Fibroblast of mammary gland (primary cell): ENCODE results near the gene TMEM214.
A peak's percentile ranks its signal among the peaks of the same experiment; 100 is the strongest.

Experiments used
- DNase-seq: peaks from one replicate; pipeline ENCODE4 v3.0.0-alpha.2; 2010; ENCODE audit warnings: low read depth
- H3K4me3 ChIP-seq: 2 replicates; pipeline ENCODE4 v1.5.1; 2011; ENCODE audit warnings: low read depth, mild to moderate bottlenecking, low read length, moderate library complexity; ENCODE audit not compliant: control insufficient read depth
- TF ChIP-seq, protein P1 (sequence below): conservative IDR thresholded peaks from 2 replicates; pipeline ENCODE4 v1.5.1; 2011; ENCODE audit warnings: low read depth, low read length, inconsistent platforms; ENCODE audit not compliant: control insufficient read depth, insufficient read depth

TMEM214 gene

GRCh38 chr2:27032495-27033252 lies at the start of gene TMEM214:
Gene TMEM214 (plus strand): TSS chr2:27032965. CDS start chr2:27033016, 51 bp downstream.
- TF ChIP-seq, protein P1, sequence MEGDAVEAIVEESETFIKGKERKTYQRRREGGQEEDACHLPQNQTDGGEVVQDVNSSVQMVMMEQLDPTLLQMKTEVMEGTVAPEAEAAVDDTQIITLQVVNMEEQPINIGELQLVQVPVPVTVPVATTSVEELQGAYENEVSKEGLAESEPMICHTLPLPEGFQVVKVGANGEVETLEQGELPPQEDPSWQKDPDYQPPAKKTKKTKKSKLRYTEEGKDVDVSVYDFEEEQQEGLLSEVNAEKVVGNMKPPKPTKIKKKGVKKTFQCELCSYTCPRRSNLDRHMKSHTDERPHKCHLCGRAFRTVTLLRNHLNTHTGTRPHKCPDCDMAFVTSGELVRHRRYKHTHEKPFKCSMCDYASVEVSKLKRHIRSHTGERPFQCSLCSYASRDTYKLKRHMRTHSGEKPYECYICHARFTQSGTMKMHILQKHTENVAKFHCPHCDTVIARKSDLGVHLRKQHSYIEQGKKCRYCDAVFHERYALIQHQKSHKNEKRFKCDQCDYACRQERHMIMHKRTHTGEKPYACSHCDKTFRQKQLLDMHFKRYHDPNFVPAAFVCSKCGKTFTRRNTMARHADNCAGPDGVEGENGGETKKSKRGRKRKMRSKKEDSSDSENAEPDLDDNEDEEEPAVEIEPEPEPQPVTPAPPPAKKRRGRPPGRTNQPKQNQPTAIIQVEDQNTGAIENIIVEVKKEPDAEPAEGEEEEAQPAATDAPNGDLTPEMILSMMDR: no peak
- DNase-seq: peak; percentile 84
- peak within 1 kb of the TSS; percentile 98 for H3K4me3 ChIP-seq

- no peak overlapping the region for H3K4me3 ChIP-seq
- DNase-seq: no peak
- TF ChIP-seq, protein P1: no peak
These were observed 49.0 kb upstream of the TMEM214 start for GRCh38 chr2:26983746-26984145.

- TF ChIP-seq, protein P1: no peak
- H3K4me3 ChIP-seq: no peak overlapping the region
- DNase-seq: no peak
These were observed 47.0 kb upstream of the TMEM214 start for GRCh38 chr2:26985807-26986206.

DNA sequence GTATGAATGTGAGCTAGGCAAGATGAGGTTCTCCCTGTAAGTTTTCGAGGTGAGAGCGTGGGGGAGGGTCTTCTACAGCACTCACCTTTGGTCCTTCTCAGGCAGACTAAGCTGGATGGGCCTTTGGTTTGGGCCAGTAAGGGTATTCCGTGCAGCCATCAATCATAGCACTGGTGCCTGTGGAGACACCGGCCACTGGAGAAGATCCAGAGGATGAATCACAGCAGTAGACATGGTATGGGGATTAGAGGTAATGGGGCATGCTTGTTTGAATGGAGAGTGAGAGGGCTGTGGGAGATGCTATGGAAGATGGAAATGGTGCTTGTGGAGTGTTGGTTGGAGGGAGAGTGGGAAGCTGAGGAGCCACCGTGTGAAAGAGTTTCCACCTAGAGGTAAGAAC lies 46.2 kb upstream of the TMEM214 start:
- no peak for DNase-seq
- TF ChIP-seq, protein P1: no peak

GRCh38 chr2:26988058-26988860 lies 44.5 kb upstream of the TMEM214 start:
- H3K4me3 ChIP-seq: no peak overlapping the region
- TF ChIP-seq, protein P1: no peak
- DNase-seq: peak; percentile 93

More for the DNA sequence above, 46.2 kb upstream of the TMEM214 start:
- H3K4me3 ChIP-seq: no peak overlapping the region

DNA sequence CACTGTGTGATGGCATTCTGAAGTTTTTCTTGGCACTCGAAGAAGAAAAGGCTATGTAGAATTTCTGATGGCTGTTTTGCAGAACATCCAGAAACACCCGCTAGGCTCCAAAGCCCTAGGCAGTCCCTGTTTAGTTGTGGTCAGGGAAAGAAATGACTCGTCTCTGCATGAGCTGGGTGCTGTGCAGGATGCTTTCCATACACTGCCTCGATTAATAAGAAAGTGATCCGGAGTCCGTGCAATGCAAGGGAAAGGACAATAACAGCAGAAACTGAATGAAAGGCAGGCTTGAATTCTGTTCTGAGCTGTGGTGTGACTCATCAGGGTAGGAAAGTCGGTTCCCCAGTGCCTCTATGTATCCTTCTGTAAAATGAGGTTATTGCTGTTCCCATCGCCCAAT lies 43.6 kb upstream of the TMEM214 start:
- peak; percentile 65 for DNase-seq
- TF ChIP-seq, protein P1: no peak
- H3K4me3 ChIP-seq: no peak overlapping the region
